HepG2 (cell line): ENCODE measurements around the gene TJP2. TPM values are rescaled to one million over a fixed set of nuclear protein-coding genes. Genes with fewer than 3 reads are reported as not detected.

Experiments
- ATAC-seq: fragments of 200-7000 bp; cut with Tn5 transposase; 3 replicates; pipeline ENCODE4 v1.9.1; 2020; ENCODE audit warnings: mild to moderate bottlenecking, moderate library complexity
- BruUV-seq: library from RNA; stranded (reverse); fragments of 400-500 nt; replicated peaks from 2 replicates; lab custom pipeline; 2021; lab: Mats Ljungman, UMichigan
- CTCF ChIA-PET: fragments of 300-600 bp; formaldehyde crosslinking; extraction: SDS; loops from one replicate; lab custom pipeline; 2021; ENCODE audit warnings: low total read pairs, inconsistent platforms, low intra/inter-chr PET ratio; lab: Yijun Ruan, JAX
- POLR2A ChIA-PET: fragments of 350-600 bp; sonication (Branson Sonifier 250); formaldehyde crosslinking; loops from one replicate; lab custom pipeline; 2020; ENCODE audit warnings: antibody characterized with exemption, inconsistent platforms; lab: Yijun Ruan, JAX
- DNase-seq: peaks from one replicate; pipeline ENCODE4 v3.0.0-alpha.2; 2015; ENCODE audit warnings: low spot score
- FAIRE-seq: peaks from 3 replicates; lab custom pipeline; 2011; peaks lifted over from hg19 to GRCh38; lab: Jason Lieb, UNC
- H2AFZ ChIP-seq: one replicate; pipeline ENCODE4 v1.6.1; 2011; ENCODE audit warnings: low read length, inconsistent platforms
- H3K27ac ChIP-seq: fragments of 300-600 bp; 3 replicates; pipeline ENCODE4 v1.8.0; 2011; ENCODE audit warnings: mixed run types, mild to moderate bottlenecking, mixed read lengths, low read length, inconsistent platforms; ENCODE audit not compliant: insufficient read depth; ENCODE audit errors: extremely low read length
- H3K27me3 ChIP-seq, 2 experiments: fragments of 200-600 bp in 1 of 2; 2 replicates in 1 of 2; 3 replicates in 1 of 2; pipeline versions ENCODE4 v1.6.0 to v1.8.0; 2011; ENCODE audit warnings: low read length in 2 of 2, mild to moderate bottlenecking in 2 of 2, moderate library complexity in 2 of 2, inconsistent platforms in 1 of 2; ENCODE audit not compliant: insufficient read depth in 2 of 2, control insufficient read depth in 1 of 2
- H3K36me3 ChIP-seq, 2 experiments: fragments of 200-600 bp in 1 of 2; replicated peaks in 1 of 2; 2 replicates in 1 of 2; 3 replicates in 1 of 2; pipeline versions ENCODE4 v1.5.1 to v1.8.0; 2011; ENCODE audit warnings: low read length in 2 of 2, inconsistent platforms in 1 of 2; ENCODE audit not compliant: insufficient read depth in 2 of 2, control insufficient read depth in 1 of 2
- H3K4me1 ChIP-seq: 2 replicates; pipeline ENCODE4 v1.5.1; 2012; ENCODE audit warnings: low read length, inconsistent platforms; ENCODE audit not compliant: insufficient read depth
- H3K4me2 ChIP-seq: 2 replicates; pipeline ENCODE4 v1.6.0; 2011; ENCODE audit warnings: low read depth, low read length, inconsistent platforms
- H3K4me3 ChIP-seq, 3 experiments: fragments of 200-600 bp in 1 of 3; sonication (generic), shearing (Covaris generic) in 1 of 3; replicated peaks in 1 of 3; 2 replicates each; pipeline ENCODE4 v1.5.1; 2011 to 2016; ENCODE audit warnings: low read length in 3 of 3, inconsistent platforms in 2 of 3, low read depth in 2 of 3, mild to moderate bottlenecking in 2 of 3, control low read depth in 1 of 3, mixed read lengths in 1 of 3; ENCODE audit not compliant: insufficient read depth in 1 of 3
- H3K79me2 ChIP-seq: one replicate; pipeline ENCODE4 v1.6.1; 2011; ENCODE audit warnings: low read length, inconsistent platforms; ENCODE audit not compliant: insufficient read depth
- H3K9ac ChIP-seq: 2 replicates; pipeline ENCODE4 v1.6.0; 2011; ENCODE audit warnings: mild to moderate bottlenecking, low read depth, low read length, inconsistent platforms; ENCODE audit not compliant: insufficient read depth
- H3K9me3 ChIP-seq: 2 replicates; pipeline ENCODE4 v1.5.1; 2012; ENCODE audit warnings: mild to moderate bottlenecking, low read length
- H4K20me1 ChIP-seq: 2 replicates; pipeline ENCODE4 v1.6.0; 2011; ENCODE audit warnings: inconsistent platforms, mild to moderate bottlenecking, low read length, moderate library complexity; ENCODE audit not compliant: insufficient read depth
- AGO1 ChIP-seq: fragments of 200-400 bp; formaldehyde crosslinking; IDR thresholded peaks from 2 replicates; pipeline ENCODE4 v1.6.1; 2017; ENCODE audit warnings: mild to moderate bottlenecking, low read depth, low read length, moderate library complexity; ENCODE audit not compliant: poor library complexity, severe bottlenecking
- DDIT3 ChIP-seq: sonication (generic); formaldehyde crosslinking; IDR thresholded peaks from 2 replicates; pipeline ENCODE4 v1.4.0; 2020; ENCODE audit warnings: mild to moderate bottlenecking, missing genetic modification reagents
- FUBP1 ChIP-seq: sonication (generic); formaldehyde crosslinking; IDR thresholded peaks from 2 replicates; pipeline ENCODE4 v1.5.1; 2020; ENCODE audit warnings: missing genetic modification reagents, mild to moderate bottlenecking, borderline replicate concordance
- NFRKB ChIP-seq: fragments of 450-650 bp; IDR thresholded peaks from 2 replicates; pipeline ENCODE4 v1.6.1; 2017
- TCF7 ChIP-seq: sonication (generic); IDR thresholded peaks from 2 replicates; pipeline ENCODE4 v1.6.1; 2016; ENCODE audit warnings: antibody characterized with exemption, low read depth
- ZHX2 ChIP-seq, 2 experiments: sonication (generic) in 1 of 2; formaldehyde crosslinking in 1 of 2; IDR thresholded peaks; 2 replicates each; pipeline versions ENCODE4 v1.6.1 to v1.9.0; 2014 to 2022; ENCODE audit warnings: antibody characterized with exemption in 1 of 2, borderline replicate concordance in 1 of 2, inconsistent platforms in 1 of 2, low read depth in 1 of 2, missing genetic modification reagents in 1 of 2
- ZNF235 ChIP-seq: sonication (generic); formaldehyde crosslinking; IDR thresholded peaks from 2 replicates; pipeline ENCODE4 v1.8.1; 2023; ENCODE audit warnings: mild to moderate bottlenecking, missing genetic modification reagents, borderline replicate concordance
- ZNF451 ChIP-seq: sonication (generic); formaldehyde crosslinking; IDR thresholded peaks from 2 replicates; pipeline ENCODE4 v1.5.0; 2020; ENCODE audit warnings: mild to moderate bottlenecking, missing genetic modification reagents
- WGBS: methylation state at CpG from one replicate; pipeline ENCODE4 v1.1.6; 2017; ENCODE audit warnings: low lambda C conversion rate; 5-methylcytosine and 5-hydroxymethylcytosine counted together
- in situ Hi-C: cut with HindIII; loops from 2 replicates; pipeline ENCODE4 v1.10.0; 2017; ENCODE audit warnings: low pct_unique_long_range_greater_than_20kb; ENCODE audit not compliant: extremely low pct_ligation_motif_present
- intact Hi-C: fragments of 100-400 bp; cut with micrococcal nuclease; formaldehyde crosslinking; loops from one replicate; pipeline ENCODE4 v1.10.0; 2022; ENCODE audit not compliant: unreplicated experiment
- polyA plus RNA-seq, 8 experiments: library from polyadenylated mRNA; depleted of rRNA in 3 of 8; stranded (reverse) in 7 of 8; unstranded in 1 of 8; fragments of >200 nt; fragmentation: Illumina TruSeq in 4 of 8; extraction: Trizol in 4 of 8; gene quantifications; 2 replicates each; pipeline versions ENCODE4 v1.2.1 to v1.2.3, GENCODE V29; 2011 to 2016; ENCODE audit warnings: low read depth in 4 of 8, missing spikeins in 1 of 8, mixed read lengths in 1 of 8; ENCODE audit not compliant: insufficient read depth in 1 of 8
- total RNA-seq, 5 experiments: library from RNA; depleted of rRNA; stranded (reverse); fragments of >200 nt; fragmentation: Illumina TruSeq; extraction: Trizol; gene quantifications; 2 replicates each; pipeline ENCODE4 v1.2.3, GENCODE V29; 2016; ENCODE audit warnings: low read depth in 1 of 5

TJP2 gene
- total and polyA plus RNA-seq, 2 of the 13 experiments (the other 11 are each of a cell fraction or from before 2014, with no cell fraction given), result 109 to 110 TPM

- H2AFZ ChIP-seq, result no peak overlapping the region
- POLR2A ChIA-PET, result no interaction called here
- peaks cover 89% of the 10 kb centered on the region for H3K79me2 ChIP-seq
- WGBS, result 96% methylated on average over 4 of the region's 4 CpGs
- in situ Hi-C loops (loop anchor here (5.0 kb wide), 1 partner anchor 145 kb away; no protein-coding TSS in a partner anchor), intact Hi-C loops (no loop called here)
- H3K9ac ChIP-seq, result no peak overlapping the region
- no peak overlapping the region for H3K27ac ChIP-seq
- FAIRE-seq, result no peak
- BruUV-seq, result no TSS peak
- no peak overlapping the region for H3K4me2 ChIP-seq
- peaks cover 13 to 35% of the 10 kb centered on the region in 2 experiments for H3K36me3 ChIP-seq
- no peaks in the 10 kb centered on the region for H3K27me3 ChIP-seq
- DNase-seq, result no peak
- CTCF ChIA-PET, result no interaction called here
- no peak for ATAC-seq
- no peak overlapping the region for H3K4me3 ChIP-seq
- no peaks in the 10 kb centered on the region for H3K9me3 ChIP-seq
- peaks cover 71% of the 10 kb centered on the region for H3K4me1 ChIP-seq
- H4K20me1 ChIP-seq, result peaks cover 68% of the 10 kb centered on the region
- TF ChIP-seq AGO1 (no peak), TCF7 (no peak), ZHX2 (IDR thresholded peaks at IDR 0.05; ENCODE audit: low read depth) (no peak), ZHX2 (CRISPR knock-in tag; IDR thresholded peaks at IDR 0.05; ENCODE audit: borderline replicate concordance) (no peak), ZNF235 (CRISPR knock-in tag) (no peak), DDIT3 (CRISPR knock-in tag) (no peak), FUBP1 (no peak), ZNF451 (CRISPR knock-in tag) (no peak), NFRKB (no peak)
These were observed 28.5 kb downstream of the TJP2 start for GRCh38 chr9:69202556-69202955.
